NCI-H2029 (cell line): Measurements from ENCODE around the gene H2BK1.

Experiments used
- DNase-seq: peaks from one replicate; lab custom pipeline; 2025; lab: John Stamatoyannopoulos, UW

The H2BK1 gene

GRCh38 chr7:151245360-151246101 lies 35.2 kb upstream of the H2BK1 start:
- DNase-seq: no peak

- no peak for DNase-seq
Observed at GRCh38 chr7:151244841-151245346, 34.6 kb upstream of the H2BK1 start.

GRCh38 chr7:151244196-151244840 lies 34.0 kb upstream of the H2BK1 start:
- DNase-seq: no peak

GRCh38 chr7:151243408-151244195 lies 33.3 kb upstream of the H2BK1 start:
- DNase-seq: no peak

GRCh38 chr7:151243045-151243349 lies 32.7 kb upstream of the H2BK1 start:
- DNase-seq: no peak

- DNase-seq: no peak
Observed at GRCh38 chr7:151242159-151243044, 32.1 kb upstream of the H2BK1 start.

GRCh38 chr7:151241755-151242096 lies 31.4 kb upstream of the H2BK1 start:
- no peak for DNase-seq

GRCh38 chr7:151240942-151241754 lies 30.9 kb upstream of the H2BK1 start:
- DNase-seq: no peak

- no peak for DNase-seq
Observed at GRCh38 chr7:151240536-151240935, 30.2 kb upstream of the H2BK1 start.

GRCh38 chr7:151239837-151240459 lies 29.7 kb upstream of the H2BK1 start:
- no peak for DNase-seq

GRCh38 chr7:151238924-151239836 lies 28.9 kb upstream of the H2BK1 start:
- no peak for DNase-seq

- no peak for DNase-seq
Observed at GRCh38 chr7:151238190-151238810, 28.0 kb upstream of the H2BK1 start.

GRCh38 chr7:151237244-151238189 lies 27.2 kb upstream of the H2BK1 start:
- no peak for DNase-seq

- no peak for DNase-seq
Observed at GRCh38 chr7:151236406-151236805, 26.1 kb upstream of the H2BK1 start.

GRCh38 chr7:151235091-151235787 lies 25.0 kb upstream of the H2BK1 start:
- DNase-seq: no peak

GRCh38 chr7:151233804-151234203 lies 23.5 kb upstream of the H2BK1 start:
- DNase-seq: no peak
